ENCODE measurements around the gene CPLX3. TPM values are rescaled to one million over a fixed set of nuclear protein-coding genes. Genes with fewer than 3 reads are reported as not detected.

CPLX3 gene
- total RNA-seq, 1 experiment from 2014 or later, result 0.21 TPM

GRCh38 chr15:74792227-74793016, 34.0 kb upstream of the CPLX3 start:
- Mint-ChIP-seq H3K27me3 (ENCODE audit: unreplicated experiment) (no peaks in the 10 kb centered on the region), H3K9me3 (ENCODE audit: low read depth, unreplicated experiment) (no peaks in the 10 kb centered on the region), H3K27ac (ENCODE audit: unreplicated experiment) (no peak overlapping the region), H3K4me1 (ENCODE audit: low read depth, unreplicated experiment) (peaks cover 35% of the 10 kb centered on the region), H3K36me3 (ENCODE audit: insufficient read depth, unreplicated experiment) (peaks cover 10% of the 10 kb centered on the region), H3K4me3 (ENCODE audit: low read depth, unreplicated experiment) (no peak overlapping the region)
- CTCF ChIA-PET, result interaction anchor here (1.4 kb wide), 1 partner anchor 21 kb away, joined by 7 read pairs; no protein-coding TSS in a partner anchor
- intact Hi-C loops (cut with micrococcal nuclease; ENCODE audit: unreplicated experiment), result no loop called here
- BruUV-seq (replicated peaks), result no TSS peak
- no peak for TF ChIP-seq CTCF (IDR thresholded peaks at IDR 0.05; ENCODE audit: unreplicated experiment)
- DNase-seq, result no peak

GRCh38 chr15:74793135-74794028, 33.0 kb upstream of the CPLX3 start:
- DNase-seq, result no peak
- Mint-ChIP-seq H3K9me3 (ENCODE audit: low read depth, unreplicated experiment) (no peaks in the 10 kb centered on the region), H3K27me3 (ENCODE audit: unreplicated experiment) (no peaks in the 10 kb centered on the region), H3K27ac (ENCODE audit: unreplicated experiment) (no peak overlapping the region), H3K4me3 (ENCODE audit: low read depth, unreplicated experiment) (no peak overlapping the region), H3K4me1 (ENCODE audit: low read depth, unreplicated experiment) (peaks cover 25% of the 10 kb centered on the region), H3K36me3 (ENCODE audit: insufficient read depth, unreplicated experiment) (peaks cover 10% of the 10 kb centered on the region)
- TF ChIP-seq CTCF (IDR thresholded peaks at IDR 0.05; ENCODE audit: unreplicated experiment), result no peak
- intact Hi-C loops (cut with micrococcal nuclease; ENCODE audit: unreplicated experiment), result no loop called here
- CTCF ChIA-PET, result interaction anchor here (1.4 kb wide), 1 partner anchor 22 kb away, joined by 7 read pairs; no protein-coding TSS in a partner anchor
- no TSS peak for BruUV-seq (replicated peaks)

GRCh38 chr15:74794248-74794969, 32.0 kb upstream of the CPLX3 start:
- TF ChIP-seq CTCF (IDR thresholded peaks at IDR 0.05; ENCODE audit: unreplicated experiment), result no peak
- no peak overlapping the region for H3K4me3 Mint-ChIP-seq (ENCODE audit: low read depth, unreplicated experiment)
- H3K36me3 Mint-ChIP-seq (ENCODE audit: insufficient read depth, unreplicated experiment), result peaks cover 10% of the 10 kb centered on the region
- no peaks in the 10 kb centered on the region for H3K9me3 Mint-ChIP-seq (ENCODE audit: low read depth, unreplicated experiment)
- no peak overlapping the region for H3K27ac Mint-ChIP-seq (ENCODE audit: unreplicated experiment)
- intact Hi-C loops (cut with micrococcal nuclease; ENCODE audit: unreplicated experiment), result no loop called here
- no TSS peak for BruUV-seq (replicated peaks)
- no peaks in the 10 kb centered on the region for H3K27me3 Mint-ChIP-seq (ENCODE audit: unreplicated experiment)
- no peak for DNase-seq
- H3K4me1 Mint-ChIP-seq (ENCODE audit: low read depth, unreplicated experiment), result peaks cover 15% of the 10 kb centered on the region
- CTCF ChIA-PET, result interaction anchor here (0.6 kb wide), 1 partner anchor 258 kb away, joined by 3 read pairs; no protein-coding TSS in a partner anchor

- Mint-ChIP-seq H3K4me3 (ENCODE audit: low read depth, unreplicated experiment) (no peak overlapping the region), H3K27ac (ENCODE audit: unreplicated experiment) (no peak overlapping the region), H3K4me1 (ENCODE audit: low read depth, unreplicated experiment) (peaks cover 9% of the 10 kb centered on the region), H3K36me3 (ENCODE audit: insufficient read depth, unreplicated experiment) (peaks cover 10% of the 10 kb centered on the region), H3K9me3 (ENCODE audit: low read depth, unreplicated experiment) (no peaks in the 10 kb centered on the region), H3K27me3 (ENCODE audit: unreplicated experiment) (no peaks in the 10 kb centered on the region)
- TF ChIP-seq CTCF (IDR thresholded peaks at IDR 0.05; ENCODE audit: unreplicated experiment), result no peak
- BruUV-seq (replicated peaks), result no TSS peak
- intact Hi-C loops (cut with micrococcal nuclease; ENCODE audit: unreplicated experiment), result no loop called here
- CTCF ChIA-PET, result no interaction called here
- DNase-seq, result no peak
These were observed 31.5 kb upstream of the CPLX3 start for GRCh38 chr15:74794970-74795349.

Measured in Calu3 (cell line).